Adrenal gland (tissue), 12 donors: ENCODE data around the gene TSPEAR. TPM values are rescaled to one million over a fixed set of nuclear protein-coding genes. Genes with fewer than 3 reads are reported as not detected.
A peak's percentile ranks its signal among the peaks of the same experiment; 100 is the strongest.

Source experiments
- DNase-seq, 7 donors: peaks; one replicate each; pipeline ENCODE4 v3.0.0-alpha.2; 2019 to 2020
- H3K27ac ChIP-seq, 5 donors: fragments of 200-600 bp; sonication (generic) in 4 of 5; 1 replicate in 3 of 5; 2 replicates in 2 of 5; pipeline versions ENCODE4 v1.5.1 to v1.8.0; 2016 to 2020; ENCODE audit warnings: mild to moderate bottlenecking in 1 of 5
- H3K27me3 ChIP-seq: fragments of 200-600 bp; 2 replicates; pipeline ENCODE4 v1.8.0; 2021
- H3K36me3 ChIP-seq, 2 donors: fragments of 200-600 bp; replicated peaks in 1 of 2; 1 replicate in 1 of 2; 2 replicates in 1 of 2; pipeline versions ENCODE4 v1.5.1 to v1.8.0; 2018 to 2022
- H3K4me1 ChIP-seq, 2 donors: fragments of 200-600 bp; replicated peaks in 1 of 2; 1 replicate in 1 of 2; 2 replicates in 1 of 2; pipeline versions ENCODE4 v1.5.1 to v1.8.0; 2018 to 2021
- H3K4me3 ChIP-seq, 4 donors: fragments of 200-600 bp; sonication (generic) in 3 of 4; one replicate each; pipeline ENCODE4 v1.5.1; 2016 to 2018
- H3K9me3 ChIP-seq, 3 donors: fragments of 200-600 bp; sonication (generic) in 1 of 3; replicated peaks in 1 of 3; 1 replicate in 2 of 3; 2 replicates in 1 of 3; pipeline versions ENCODE4 v1.5.1 to v1.8.0; 2016 to 2021
- CTCF ChIP-seq, 6 experiments: fragments of 450-650 bp in 4 of 6; fragments of 200-600 bp in 2 of 6; sonication (generic) in 1 of 6; IDR thresholded peaks; 1 replicate in 5 of 6; 2 replicates in 1 of 6; pipeline versions ENCODE4 v1.5.1 to v1.8.0; 2016 to 2021; ENCODE audit warnings: antibody characterized with exemption in 6 of 6, mild to moderate bottlenecking in 2 of 6, moderate library complexity in 1 of 6
- POLR2A ChIP-seq, 2 donors: fragments of 450-650 bp; IDR thresholded peaks; one replicate each; pipeline ENCODE4 v1.6.1; 2017; ENCODE audit warnings: antibody characterized with exemption in 2 of 2, mild to moderate bottlenecking in 2 of 2, moderate library complexity in 1 of 2
- WGBS, 4 donors: extraction: QIAGEN DNeasy Blood & Tissue Kit in 2 of 4; methylation state at CpG; one replicate each; pipeline versions ENCODE4 v1.1.5 to v1.1.7; 2013 to 2017; 5-methylcytosine and 5-hydroxymethylcytosine counted together
- intact Hi-C, 2 donors: fragments of 100-400 bp; cut with DNase I; formaldehyde crosslinking; loops; one replicate each; pipeline versions ENCODE4 v1.14.1 to v1.15.0; 2022 to 2023
- polyA plus RNA-seq, 3 donors: library from polyadenylated mRNA; stranded (reverse); fragments of 200-250 nt in 2 of 3; fragments of 350-450 nt in 1 of 3; fragmentation: Illumina TruSeq in 1 of 3; extraction: RNeasy Lipid Tissue Mini Kit (QIAGEN cat#74804) in 1 of 3; gene quantifications; one replicate each; pipeline ENCODE4 v1.2.3, GENCODE V29; 2013 to 2014
- total RNA-seq, 9 donors: library from RNA; depleted of rRNA in 4 of 9; stranded (reverse); fragments of >200 nt in 4 of 9; fragments of 120-200 nt in 1 of 9; fragmentation: NEBNext Ultra II Directional in 1 of 9; extraction: Animal tissue kit (Norgen Biotek cat#: 25700) in 1 of 9; gene quantifications; one replicate each; pipeline versions ENCODE4 v1.1.0 to v1.2.4, GENCODE V29; 2013 to 2023
- donor health status: healthy with polysubstance abuse.
- donor health status: Bipolar disorder and iron deficiency.
- donor health status: DM: yes; HTN: yes; CAD: no.
- donor health status: DM: no; HTN: no; CAD: no.
- donor health status: DM: no; HTN: no; CAD: no.
- donor health status: DM: yes; HTN: yes; CAD: no.

TSPEAR gene
- total and polyA plus RNA-seq, 12 donors, result not detected

GRCh38 chr21:44710756-44711326 is 531 bp downstream of the TSPEAR start:
- Histone ChIP-seq H3K9me3 (no peaks in the 10 kb centered on the region), H3K4me3 (no peak overlapping the region), H3K27ac (no peak overlapping the region), H3K27me3 (peaks cover 78% of the 10 kb centered on the region), H3K4me1 (no peaks in the 10 kb centered on the region), H3K36me3 (no peaks in the 10 kb centered on the region)
- TF ChIP-seq POLR2A (IDR thresholded peaks at IDR 0.05) (no peak), CTCF (IDR thresholded peaks at IDR 0.05) (no peak)
- DNase-seq, result peak in 2 of 7 donors; percentile 5 to 7
- intact Hi-C loops, result no loop called here
- WGBS, 4 donors, result 18 to 37% (median 25%) methylated on average over 12 to 20 of the region's 20 CpGs

- Histone ChIP-seq H3K27ac (no peak overlapping the region), H3K9me3 (no peaks in the 10 kb centered on the region), H3K4me3 (no peak overlapping the region), H3K27me3 (peaks cover 79% of the 10 kb centered on the region), H3K4me1 (no peaks in the 10 kb centered on the region), H3K36me3 (no peaks in the 10 kb centered on the region)
- TF ChIP-seq POLR2A (IDR thresholded peaks at IDR 0.05), result no peak
- no peak for TF ChIP-seq CTCF (IDR thresholded peaks at IDR 0.05)
- DNase-seq, result peak in 2 of 7 donors; percentile 3 to 7
- intact Hi-C loops, result no loop called here
- WGBS, 4 donors, result 13 to 45% (median 19%) methylated on average over 8 to 17 of the region's 17 CpGs
Observed at GRCh38 chr21:44710294-44710665, 1.1 kb downstream of the TSPEAR start.

GRCh38 chr21:44709426-44710293 is 1.7 kb downstream of the TSPEAR start:
- 1 to 2% (median 2%) methylated on average over 29 to 45 of the region's 45 CpGs for WGBS, 4 donors
- no peak for TF ChIP-seq CTCF (IDR thresholded peaks at IDR 0.05)
- TF ChIP-seq POLR2A (IDR thresholded peaks at IDR 0.05), result no peak
- H3K36me3 ChIP-seq, result no peaks in the 10 kb centered on the region
- no peaks in the 10 kb centered on the region for H3K9me3 ChIP-seq
- intact Hi-C loops, result no loop called here
- peak in 2 of 7 donors; percentile 11 for DNase-seq
- H3K27ac ChIP-seq, result no peak overlapping the region
- H3K27me3 ChIP-seq, result peaks cover 81% of the 10 kb centered on the region
- H3K4me3 ChIP-seq, result no peak overlapping the region
- H3K4me1 ChIP-seq, result no peaks in the 10 kb centered on the region

GRCh38 chr21:44708866-44709425 is 2.4 kb downstream of the TSPEAR start:
- H3K36me3 ChIP-seq, result no peaks in the 10 kb centered on the region
- WGBS, 4 donors, result 9 to 10% (median 9%) methylated on average over 11 to 25 of the region's 25 CpGs; no CpG with 5 or more reads in 1 of the 4 donors
- intact Hi-C loops, result no loop called here
- TF ChIP-seq POLR2A (IDR thresholded peaks at IDR 0.05), result no peak
- no peak for TF ChIP-seq CTCF (IDR thresholded peaks at IDR 0.05)
- DNase-seq, result peak in 1 of 7 donors; percentile 9
- H3K4me3 ChIP-seq, result no peak overlapping the region
- no peaks in the 10 kb centered on the region for H3K4me1 ChIP-seq
- peaks cover 89% of the 10 kb centered on the region for H3K27me3 ChIP-seq
- no peaks in the 10 kb centered on the region for H3K9me3 ChIP-seq
- no peak overlapping the region for H3K27ac ChIP-seq
